Omental fat pad (tissue), 4 donors: ENCODE data around the gene DHX30. TPM values are rescaled to one million over a fixed set of nuclear protein-coding genes. Genes with fewer than 3 reads are reported as not detected.

ENCODE experiments used
- ATAC-seq: fragments of 150-250 bp; one replicate; pipeline ENCODE4 v1.9.1; 2016; ENCODE audit warnings: mild to moderate bottlenecking, moderate library complexity; ENCODE audit not compliant: low FRiP score
- DNase-seq: peaks from one replicate; pipeline ENCODE4 v3.0.0-alpha.2; 2019; ENCODE audit warnings: low spot score
- CTCF ChIP-seq, 3 donors: fragments of 450-650 bp; IDR thresholded peaks; one replicate each; pipeline ENCODE4 v1.5.1; 2016 to 2017; ENCODE audit warnings: antibody characterized with exemption in 3 of 3, mild to moderate bottlenecking in 3 of 3, moderate library complexity in 2 of 3
- total RNA-seq, 4 donors: library from RNA; depleted of rRNA; stranded (reverse); fragments of >200 nt; gene quantifications; one replicate each; pipeline ENCODE4 v1.1.0, GENCODE V29; 2016

The DHX30 gene
- total RNA-seq, 4 donors from 2014 or later, result 43.4 to 91.7 (median 51.5) TPM

DNA sequence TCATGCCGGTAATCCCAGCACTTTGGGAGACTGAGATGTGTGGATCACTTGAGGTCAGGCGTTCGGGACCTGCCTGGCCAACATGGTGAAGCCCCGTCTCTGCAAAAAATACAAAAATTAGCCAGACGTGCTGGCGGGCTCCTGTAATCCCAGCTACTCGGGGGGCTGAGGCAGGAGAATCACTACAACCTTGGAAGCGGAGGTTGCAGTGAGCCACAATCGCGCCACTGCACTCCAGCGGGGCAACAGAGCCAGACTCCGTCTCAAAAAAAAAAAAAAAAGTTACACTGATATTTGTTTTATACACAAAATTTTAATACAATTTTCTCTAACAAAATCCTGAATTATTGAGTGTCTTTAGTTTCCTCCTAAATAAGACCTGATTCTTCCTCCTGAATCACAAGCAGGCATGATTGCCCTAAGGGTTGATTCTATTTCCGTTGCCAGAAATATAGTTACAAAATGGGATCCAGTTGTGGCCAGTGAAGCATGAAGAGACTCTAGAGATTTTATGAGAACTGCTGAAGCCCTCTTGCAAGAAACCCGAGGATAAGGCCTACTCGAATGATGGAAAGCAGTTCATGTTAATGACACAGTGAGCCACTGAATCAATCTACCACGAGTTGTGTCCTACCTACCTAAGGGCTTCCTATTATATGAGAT, 11.6 kb upstream of the DHX30 start:
- no peak for TF ChIP-seq CTCF (IDR thresholded peaks at IDR 0.05)
- ATAC-seq (no peak), DNase-seq (no peak)

GRCh38 chr3:47792699-47793098, 10.2 kb upstream of the DHX30 start:
- no peak for TF ChIP-seq CTCF (IDR thresholded peaks at IDR 0.05)
- ATAC-seq, result no peak
- no peak for DNase-seq

- ATAC-seq, result no peak
- TF ChIP-seq CTCF (IDR thresholded peaks at IDR 0.05), result no peak
- DNase-seq, result no peak
Observed at GRCh38 chr3:47794544-47794943, 8.4 kb upstream of the DHX30 start.

DNA sequence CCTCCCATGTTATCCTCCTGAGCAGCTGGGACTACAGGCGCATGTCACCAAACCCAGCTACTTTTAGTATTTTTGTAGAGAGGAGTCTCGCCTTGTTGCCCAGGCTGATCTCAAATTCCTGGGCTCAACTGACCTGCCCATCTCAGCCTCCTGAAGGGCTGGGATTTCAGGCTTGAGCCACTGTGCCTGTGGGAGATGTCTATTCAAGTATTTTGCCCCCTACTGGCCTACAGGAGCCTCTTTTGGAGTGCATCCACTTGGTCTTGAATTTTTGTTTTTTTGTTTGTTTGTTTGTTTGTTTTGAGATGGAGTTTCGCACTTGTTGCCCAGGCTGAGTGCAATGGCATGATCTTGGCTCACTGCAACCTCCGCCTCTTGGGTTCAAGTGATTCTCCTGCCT, 3.2 kb upstream of the DHX30 start:
- no peak for TF ChIP-seq CTCF (IDR thresholded peaks at IDR 0.05)
- ATAC-seq (no peak), DNase-seq (no peak)

- no peak for DNase-seq
- TF ChIP-seq CTCF (IDR thresholded peaks at IDR 0.05), result no peak
- peak; percentile 1 for ATAC-seq
Observed at GRCh38 chr3:47803480-47804025, 615 bp downstream of the DHX30 start.

DNA sequence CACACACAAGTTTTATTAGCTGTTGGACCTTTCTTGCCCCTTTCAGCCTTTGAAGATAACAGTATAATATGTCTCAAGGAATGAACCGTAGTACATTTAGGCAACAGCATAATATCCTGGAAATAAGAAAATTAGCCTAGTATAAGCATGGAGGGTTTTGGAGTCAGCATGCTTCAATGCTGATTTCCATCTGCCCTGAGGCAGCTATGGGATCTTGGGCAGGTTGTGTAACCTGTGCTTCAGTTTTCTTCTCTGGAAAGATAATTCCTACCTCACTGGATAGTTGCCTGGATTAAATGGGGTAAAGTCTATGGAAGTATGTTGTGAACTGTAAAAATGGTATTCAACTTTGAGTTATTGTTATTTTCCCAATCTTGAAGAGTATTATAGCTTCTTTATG, 1.6 kb downstream of the DHX30 start:
- ATAC-seq (no peak), DNase-seq (no peak)
- TF ChIP-seq CTCF (IDR thresholded peaks at IDR 0.05), result no peak

DNA sequence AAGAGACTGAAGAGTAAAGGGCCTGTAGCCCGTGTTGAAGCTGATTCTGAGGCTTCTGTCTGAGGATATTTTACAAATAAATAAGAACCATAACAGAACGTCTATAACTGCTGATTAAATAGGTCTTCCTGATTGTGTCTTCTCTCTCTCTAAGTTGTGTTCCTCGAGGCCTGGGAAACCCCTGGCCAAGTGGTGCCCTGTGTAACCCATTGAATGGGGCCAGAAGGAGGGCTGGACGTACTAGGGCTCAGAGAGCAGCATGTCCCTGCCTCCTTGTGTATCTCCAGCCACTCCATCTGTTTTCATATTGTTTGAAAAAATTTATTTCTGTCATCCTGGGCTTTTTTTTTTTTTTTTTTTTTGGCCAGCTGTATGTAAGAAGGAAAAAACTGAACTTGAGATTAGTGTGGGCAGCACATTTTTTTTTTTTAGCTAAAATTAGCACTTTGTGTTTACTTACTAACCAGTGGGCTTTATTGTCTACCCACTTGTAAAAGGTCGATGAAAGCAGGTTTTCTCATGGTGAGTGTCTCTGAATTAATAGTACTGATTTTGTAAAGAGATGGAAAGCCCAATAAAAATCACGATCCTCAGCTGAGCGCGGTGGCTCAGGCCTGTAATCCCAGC, 10.7 kb downstream of the DHX30 start:
- TF ChIP-seq CTCF (IDR thresholded peaks at IDR 0.05), result no peak
- DNase-seq (no peak), ATAC-seq (no peak)
